GM23338 (cell line): ENCODE data around the gene TNS1. TPM values are rescaled to one million over a fixed set of nuclear protein-coding genes. Genes with fewer than 3 reads are reported as not detected.

Source experiments
- ATAC-seq: fragments of 200-7000 bp; cut with Tn5 transposase; 3 replicates; pipeline ENCODE4 v1.9.1; 2020
- DNase-seq: peaks from one replicate; pipeline ENCODE4 v3.0.0-alpha.2; 2015; ENCODE audit warnings: low spot score
- H2AFZ ChIP-seq: fragments of 200-600 bp; sonication (generic); 2 replicates; pipeline ENCODE4 v1.8.0; 2016; ENCODE audit warnings: antibody characterized with exemption, mild to moderate bottlenecking, moderate library complexity
- H3F3A ChIP-seq: fragments of 200-600 bp; sonication (generic); replicated peaks from 2 replicates; pipeline ENCODE4 v1.8.0; 2017; ENCODE audit warnings: antibody characterized with exemption, mixed run types, low read depth
- H3K27ac ChIP-seq: fragments of 200-600 bp; sonication (generic); 2 replicates; pipeline ENCODE4 v1.6.1; 2016; ENCODE audit warnings: low read depth
- H3K27me3 ChIP-seq: fragments of 200-600 bp; sonication (generic); 2 replicates; pipeline ENCODE4 v1.8.0; 2016; ENCODE audit warnings: mild to moderate bottlenecking, mixed run types, moderate library complexity; ENCODE audit not compliant: insufficient read depth
- H3K36me3 ChIP-seq: fragments of 200-600 bp; sonication (generic); 2 replicates; pipeline ENCODE4 v1.8.0; 2016; ENCODE audit warnings: mild to moderate bottlenecking; ENCODE audit not compliant: insufficient read depth
- H3K4me1 ChIP-seq: fragments of 200-600 bp; sonication (generic); 2 replicates; pipeline ENCODE4 v1.8.0; 2016; ENCODE audit warnings: mild to moderate bottlenecking, moderate library complexity; ENCODE audit not compliant: insufficient read depth
- H3K4me2 ChIP-seq: fragments of 200-600 bp; sonication (generic); 2 replicates; pipeline ENCODE4 v1.7.1; 2017; ENCODE audit warnings: mixed run types
- H3K4me3 ChIP-seq: fragments of 200-600 bp; sonication (generic); 2 replicates; pipeline ENCODE4 v1.6.1; 2016; ENCODE audit warnings: mixed run types
- H3K79me2 ChIP-seq: fragments of 200-600 bp; sonication (generic); replicated peaks from 2 replicates; pipeline ENCODE4 v1.8.0; 2017; ENCODE audit warnings: mild to moderate bottlenecking; ENCODE audit not compliant: insufficient read depth
- H3K9me2 ChIP-seq: fragments of 200-600 bp; sonication (generic); 2 replicates; pipeline ENCODE4 v1.8.0; 2017; ENCODE audit not compliant: insufficient read depth
- H4K20me1 ChIP-seq: fragments of 200-600 bp; sonication (generic); replicated peaks from 2 replicates; pipeline ENCODE4 v1.8.0; 2017; ENCODE audit warnings: mild to moderate bottlenecking; ENCODE audit not compliant: insufficient read depth
- H3K27ac Mint-ChIP-seq: 2 replicates; pipeline ENCODE4 v1.8.0; 2020; ENCODE audit warnings: inconsistent platforms, mild to moderate bottlenecking, moderate library complexity, mixed read lengths
- H3K27me3 Mint-ChIP-seq: 3 replicates; pipeline ENCODE4 v1.8.0; 2022; ENCODE audit warnings: low read depth, mild to moderate bottlenecking, moderate library complexity, mixed read lengths, inconsistent platforms; ENCODE audit not compliant: insufficient read depth, poor library complexity
- H3K36me3 Mint-ChIP-seq: 3 replicates; pipeline ENCODE4 v1.8.0; 2021; ENCODE audit warnings: low read depth, mild to moderate bottlenecking, inconsistent platforms, moderate library complexity, mixed read lengths
- H3K4me1 Mint-ChIP-seq: 3 replicates; pipeline ENCODE4 v1.8.0; 2020; ENCODE audit warnings: mild to moderate bottlenecking, inconsistent platforms, mixed read lengths
- H3K4me3 Mint-ChIP-seq: 3 replicates; pipeline ENCODE4 v1.8.0; 2021; ENCODE audit warnings: moderate library complexity, mild to moderate bottlenecking, inconsistent platforms, mixed read lengths
- H3K9me3 Mint-ChIP-seq: 3 replicates; pipeline ENCODE4 v1.8.0; 2020; ENCODE audit warnings: moderate library complexity, mild to moderate bottlenecking, inconsistent platforms, mixed read lengths
- CTCF ChIP-seq, 2 experiments: fragments of 200-600 bp in 1 of 2; sonication (generic) in 1 of 2; conservative IDR thresholded peaks; 2 replicates each; pipeline versions ENCODE4 v1.5.1 to v1.6.1; 2016 to 2017; ENCODE audit warnings: antibody characterized with exemption in 2 of 2, low read depth in 2 of 2, mild to moderate bottlenecking in 2 of 2, moderate library complexity in 1 of 2
- EZH2 ChIP-seq: fragments of 200-600 bp; sonication (generic); IDR thresholded peaks from one replicate; pipeline ENCODE4 v1.8.0; 2017; ENCODE audit warnings: antibody characterized with exemption, mild to moderate bottlenecking, low read depth; ENCODE audit not compliant: unreplicated experiment
- JUNB ChIP-seq: IDR thresholded peaks from one replicate; pipeline ENCODE4 v1.6.1; 2016; ENCODE audit warnings: antibody characterized with exemption; ENCODE audit not compliant: unreplicated experiment
- NANOG ChIP-seq: IDR thresholded peaks from 2 replicates; pipeline ENCODE4 v1.6.1; 2016; ENCODE audit warnings: antibody characterized with exemption, borderline replicate concordance
- REST ChIP-seq: IDR thresholded peaks from one replicate; pipeline ENCODE4 v1.6.1; 2018; ENCODE audit warnings: antibody characterized with exemption; ENCODE audit not compliant: unreplicated experiment
- STAT1 ChIP-seq: IDR thresholded peaks from one replicate; pipeline ENCODE4 v1.6.1; 2016; ENCODE audit warnings: antibody characterized with exemption; ENCODE audit not compliant: unreplicated experiment
- ZNF462 ChIP-seq: fragments of 250-450 bp; sonication (Bioruptor Pico); IDR thresholded peaks from 2 replicates; pipeline ENCODE4 v1.5.0; 2020; ENCODE audit warnings: mild to moderate bottlenecking, moderate library complexity
- polyA plus RNA-seq: library from polyadenylated mRNA; unstranded; fragments of >200 nt; fragmentation: Nextera tagmentation; extraction: Ambion mirVana; gene quantifications from 2 replicates; pipeline ENCODE4 v1.2.1, GENCODE V29; 2016
- total RNA-seq: library from RNA; depleted of rRNA; stranded (reverse); fragments of >200 nt; shearing (Covaris generic); gene quantifications from 2 replicates; pipeline ENCODE4 v1.2.3, GENCODE V29; 2014

TNS1 gene
- total and polyA plus RNA-seq, 2 experiments from 2014 or later, result 2.0 to 7.4 TPM

GRCh38 chr2:217756375-217757107 lies 246.3 kb downstream of the TNS1 start (continued):
- TF ChIP-seq REST, result no peak
- no peak for TF ChIP-seq NANOG
- no peak for TF ChIP-seq EZH2
- TF ChIP-seq CTCF (conservative IDR thresholded peaks at IDR 0.05; ENCODE audit: low read depth in 2 of 2), result peak; percentile 84 to 97
- TF ChIP-seq STAT1, result no peak

- Mint-ChIP-seq H3K36me3 (no peaks in the 10 kb centered on the region), H3K27me3 (no peaks in the 10 kb centered on the region), H3K27ac (no peak overlapping the region), H3K4me3 (no peak overlapping the region), H3K4me1 (peaks cover 3% of the 10 kb centered on the region; the same call in 2 of the 3 replicates), H3K9me3 (no peaks in the 10 kb centered on the region)
- Histone ChIP-seq H3K4me2 (no peak overlapping the region), H4K20me1 (no peaks in the 10 kb centered on the region), H3K9me2 (no peaks in the 10 kb centered on the region), H2AFZ (no peak overlapping the region), H3K27me3 (0 out of 2 replicates have a peak, but pooled peaks cover 5% of the 10 kb centered on the region), H3K79me2 (no peaks in the 10 kb centered on the region), H3F3A (no peaks in the 10 kb centered on the region), H3K27ac (no peak overlapping the region), H3K4me1 (peaks cover 9% of the 10 kb centered on the region; the same call in 1 of the 2 replicates), H3K36me3 (no peaks in the 10 kb centered on the region), H3K4me3 (no peak overlapping the region)
- DNase-seq (no peak), ATAC-seq (no peak)
- TF ChIP-seq ZNF462 (no peak), NANOG (no peak), JUNB (no peak), REST (no peak)
These were observed 247.6 kb downstream of the TNS1 start for GRCh38 chr2:217755027-217755745.
